GM12878 (cell line): Measurements from ENCODE around the gene DCUN1D3. TPM values are rescaled to one million over a fixed set of nuclear protein-coding genes. Genes with fewer than 3 reads are reported as not detected.
A peak's percentile ranks its signal among the peaks of the same experiment; 100 is the strongest.

ENCODE experiments used
- ATAC-seq: fragments of 200-7000 bp; cut with Tn5 transposase; 3 replicates; pipeline ENCODE4 v1.9.1; 2020; ENCODE audit warnings: mild to moderate bottlenecking, moderate library complexity
- BruUV-seq: library from RNA; stranded (reverse); fragments of 400-500 nt; replicated peaks from 2 replicates; lab custom pipeline; 2021; lab: Mats Ljungman, UMichigan
- CTCF ChIA-PET: fragments of 300-600 bp; sonication (Branson Sonifier 250); formaldehyde crosslinking; extraction: SDS; loops from one replicate; lab custom pipeline; 2021; ENCODE audit warnings: inconsistent platforms; lab: Yijun Ruan, JAX
- POLR2A ChIA-PET: fragments of 350-600 bp; formaldehyde crosslinking; extraction: SDS; loops from one replicate; lab custom pipeline; 2021; ENCODE audit warnings: inconsistent platforms; lab: Charles Lee
- RAD21 ChIA-PET: fragments of 300-600 bp; sonication (Branson Sonifier 250); formaldehyde crosslinking; loops from one replicate; lab custom pipeline; 2023; ENCODE audit warnings: antibody characterized with exemption; ENCODE audit not compliant: unreplicated experiment; lab: Charles Lee
- SMC1A ChIA-PET: fragments of 300-600 bp; sonication (Branson Sonifier 250); formaldehyde crosslinking; loops from one replicate; lab custom pipeline; 2023; ENCODE audit not compliant: unreplicated experiment, uncharacterized antibody; lab: Charles Lee
- DNase-seq: peaks from one replicate; pipeline ENCODE4 v3.0.0-alpha.2; 2011; ENCODE audit warnings: low read depth, low spot score
- FAIRE-seq: peaks from 3 replicates; lab custom pipeline; 2011; peaks lifted over from hg19 to GRCh38; lab: Jason Lieb, UNC
- H2AFZ ChIP-seq: 2 replicates; pipeline ENCODE4 v1.6.0; 2011; ENCODE audit warnings: low read depth, low read length, control low read depth; ENCODE audit not compliant: control insufficient read depth
- H3K27ac ChIP-seq: 2 replicates; pipeline ENCODE4 v1.5.1; 2011; ENCODE audit warnings: control low read depth; ENCODE audit not compliant: control insufficient read depth, insufficient read depth
- H3K27me3 ChIP-seq, 2 experiments: replicated peaks in 1 of 2; 2 replicates each; pipeline versions ENCODE4 v1.6.0 to v1.6.1; 2011; ENCODE audit warnings: low read length in 1 of 2; ENCODE audit not compliant: control insufficient read depth in 2 of 2, insufficient read depth in 2 of 2
- H3K36me3 ChIP-seq, 2 experiments: 2 replicates each; pipeline ENCODE4 v1.5.1; 2011; ENCODE audit warnings: low read length in 1 of 2; ENCODE audit not compliant: control insufficient read depth in 2 of 2, insufficient read depth in 2 of 2
- H3K4me1 ChIP-seq: 2 replicates; pipeline ENCODE4 v1.6.1; 2011; ENCODE audit warnings: mild to moderate bottlenecking, low read length, moderate library complexity, mixed read lengths; ENCODE audit not compliant: control insufficient read depth, insufficient read depth
- H3K4me2 ChIP-seq: 2 replicates; pipeline ENCODE4 v1.6.0; 2011; ENCODE audit warnings: control low read depth; ENCODE audit not compliant: control insufficient read depth, insufficient read depth
- H3K4me3 ChIP-seq: fragments of 200-600 bp; sonication (generic); 2 replicates; pipeline ENCODE4 v1.5.1; 2016
- H3K79me2 ChIP-seq: 2 replicates; pipeline ENCODE4 v1.6.0; 2011; ENCODE audit warnings: low read length; ENCODE audit not compliant: control insufficient read depth, insufficient read depth
- H3K9ac ChIP-seq: 2 replicates; pipeline ENCODE4 v1.8.0; 2011; ENCODE audit warnings: low read length, control low read depth, mixed read lengths; ENCODE audit not compliant: control insufficient read depth, insufficient read depth
- H3K9me3 ChIP-seq: replicated peaks from 3 replicates; pipeline ENCODE4 v1.5.1; 2011; ENCODE audit warnings: mild to moderate bottlenecking, low read length; ENCODE audit not compliant: control insufficient read depth, insufficient read depth
- H4K20me1 ChIP-seq: 2 replicates; pipeline ENCODE4 v1.6.0; 2011; ENCODE audit not compliant: control insufficient read depth, insufficient read depth
- CHD2 ChIP-seq: IDR thresholded peaks from 2 replicates; pipeline ENCODE4 v1.6.1; 2011; ENCODE audit warnings: low read depth, low read length, improper control_type of control experiment, borderline replicate concordance
- ESRRA ChIP-seq: IDR thresholded peaks from 2 replicates; pipeline ENCODE4 v1.6.1; 2012; ENCODE audit warnings: mild to moderate bottlenecking, low read length, improper control_type of control experiment
- IRF4 ChIP-seq: IDR thresholded peaks from 2 replicates; pipeline ENCODE4 v1.6.1; 2011; ENCODE audit warnings: low read depth, low read length
- MXI1 ChIP-seq: fragments of 150-350 bp; IDR thresholded peaks from 2 replicates; pipeline ENCODE4 v1.6.1; 2011; ENCODE audit warnings: low read depth, mild to moderate bottlenecking, inconsistent platforms, low read length, improper control_type of control experiment
- MYB ChIP-seq: fragments of 150-350 bp; IDR thresholded peaks from 2 replicates; pipeline ENCODE4 v1.6.1; 2014; ENCODE audit warnings: mild to moderate bottlenecking, low read depth, low read length, borderline replicate concordance
- POU2F2 ChIP-seq: IDR thresholded peaks from 3 replicates; pipeline ENCODE4 v1.6.1; 2011; ENCODE audit warnings: low read depth, mild to moderate bottlenecking, low read length, borderline replicate concordance
- SMAD1 ChIP-seq: fragments of 450-650 bp; IDR thresholded peaks from 2 replicates; pipeline ENCODE4 v1.6.1; 2018; ENCODE audit warnings: mild to moderate bottlenecking, low read depth; ENCODE audit not compliant: partially characterized antibody
- SMARCA5 ChIP-seq: fragments of 450-650 bp; IDR thresholded peaks from 2 replicates; pipeline ENCODE4 v1.6.1; 2017; ENCODE audit warnings: mild to moderate bottlenecking
- SMC3 ChIP-seq: IDR thresholded peaks from 2 replicates; pipeline ENCODE4 v1.6.1; 2011; ENCODE audit warnings: low read length, improper control_type of control experiment, borderline replicate concordance
- SPI1 ChIP-seq: IDR thresholded peaks from 2 replicates; pipeline ENCODE4 v1.6.1; 2011; ENCODE audit warnings: low read depth, mild to moderate bottlenecking, low read length, moderate library complexity, borderline replicate concordance; ENCODE audit not compliant: insufficient read depth
- ZNF384 ChIP-seq: IDR thresholded peaks from 2 replicates; pipeline ENCODE4 v1.6.1; 2012; ENCODE audit warnings: low read depth, mild to moderate bottlenecking, low read length, improper control_type of control experiment, borderline replicate concordance
- ZSCAN29 ChIP-seq: fragments of 450-650 bp; IDR thresholded peaks from 2 replicates; pipeline ENCODE4 v1.6.1; 2017; ENCODE audit warnings: mild to moderate bottlenecking, moderate library complexity
- WGBS: methylation state at CpG from one replicate; pipeline ENCODE4 v1.1.6; 2016; ENCODE audit warnings: low lambda C conversion rate; ENCODE audit not compliant: insufficient replicate concordance, insufficient coverage; ENCODE audit errors: missing lambda C conversion rate; 5-methylcytosine and 5-hydroxymethylcytosine counted together
- in situ Hi-C: fragments of 300-500 bp; cut with MboI; formaldehyde crosslinking; loops from 9 replicates; pipeline ENCODE4 v1.14.3; 2018; ENCODE audit warnings: mixed read lengths
- intact Hi-C: fragments of 100-400 bp; cut with micrococcal nuclease; formaldehyde crosslinking; loops from one replicate; pipeline ENCODE4 v1.14.2; 2022; ENCODE audit not compliant: unreplicated experiment
- polyA plus RNA-seq, 11 experiments: library from polyadenylated mRNA; depleted of rRNA in 4 of 11; unstranded in 6 of 11; stranded (reverse) in 5 of 11; fragments of >200 nt; fragmentation: Nextera tagmentation in 4 of 11; fragmentation: Illumina TruSeq in 1 of 11; extraction: Ambion mirVana in 4 of 11; extraction: Trizol in 1 of 11; gene quantifications; 1 replicate in 1 of 11; 2 replicates in 10 of 11; pipeline versions ENCODE4 v1.2.1 to v1.2.3, GENCODE V29; 2011 to 2016; ENCODE audit warnings: inconsistent platforms in 2 of 11, missing spikeins in 2 of 11, low read depth in 1 of 11
- total RNA-seq, 4 experiments: library from RNA; depleted of rRNA in 3 of 4; stranded (reverse); fragments of >200 nt in 3 of 4; fragmentation: Illumina TruSeq in 1 of 4; extraction: Trizol in 1 of 4; gene quantifications; 2 replicates each; pipeline versions ENCODE4 v1.2.1 to v1.2.3, GENCODE V29; 2013 to 2021

DCUN1D3 gene
- total and polyA plus RNA-seq, 10 of the 15 experiments (the other 5 are each of a cell fraction or from before 2014, with no cell fraction given): 0.47 to 4.5 (median 1.9) TPM

- Histone ChIP-seq H2AFZ (peak overlapping the region; percentile 32; the same call in 1 of the 2 replicates), H3K4me1 (peaks cover 11% of the 10 kb centered on the region), H3K79me2 (no peaks in the 10 kb centered on the region), H3K27ac (no peak overlapping the region), H3K4me3 (no peak overlapping the region), H3K27me3 (no peaks in the 10 kb centered on the region), H4K20me1 (no peaks in the 10 kb centered on the region), H3K4me2 (no peak overlapping the region), H3K36me3 (peaks cover 0 to 2% of the 10 kb centered on the region in 2 experiments; a peak in 2 of 4 replicates), H3K9me3 (no peaks in the 10 kb centered on the region; the same call in 2 of the 3 replicates), H3K9ac (no peak overlapping the region)
- RAD21 ChIA-PET: no interaction called here
- SMC1A ChIA-PET: no interaction called here
- no TSS peak for BruUV-seq
- intact Hi-C loops (no loop called here), in situ Hi-C loops (no loop called here)
- FAIRE-seq (no peak), DNase-seq (no peak), ATAC-seq (peak; percentile 78)
- 5% methylated on average over 1 of the region's 1 CpG for WGBS
- CTCF ChIA-PET: interaction anchor here (1.7 kb wide), 1 partner anchor 32 kb away, joined by 3 read pairs; the partner anchor contains the start of genes ERI2 and REXO5
- TF ChIP-seq MXI1 (no peak), MYB (no peak), ZNF384 (no peak), SMAD1 (no peak), ZSCAN29 (no peak), SMARCA5 (no peak), POU2F2 (peak; percentile 64; the same call in 1 of the 3 replicates), CHD2 (no peak), ESRRA (no peak), SPI1 (peak; percentile 90), SMC3 (no peak), IRF4 (peak; percentile 64; the same call in 1 of the 2 replicates)
- POLR2A ChIA-PET: no interaction called here
These were observed 61.9 kb downstream of the DCUN1D3 start for GRCh38 chr16:20838240-20838639.
